ENCODE results near the gene HACD1. TPM values are rescaled to one million over a fixed set of nuclear protein-coding genes. Genes with fewer than 3 reads are reported as not detected.
"Not testable (repeated sequence)": the region's sequence is repeated elsewhere in the genome, so short reads cannot be mapped to it uniquely, and the experiment has no call there.

HACD1 gene
- total RNA-seq, 1 donor from 2014 or later, result 3.0 TPM

DNA sequence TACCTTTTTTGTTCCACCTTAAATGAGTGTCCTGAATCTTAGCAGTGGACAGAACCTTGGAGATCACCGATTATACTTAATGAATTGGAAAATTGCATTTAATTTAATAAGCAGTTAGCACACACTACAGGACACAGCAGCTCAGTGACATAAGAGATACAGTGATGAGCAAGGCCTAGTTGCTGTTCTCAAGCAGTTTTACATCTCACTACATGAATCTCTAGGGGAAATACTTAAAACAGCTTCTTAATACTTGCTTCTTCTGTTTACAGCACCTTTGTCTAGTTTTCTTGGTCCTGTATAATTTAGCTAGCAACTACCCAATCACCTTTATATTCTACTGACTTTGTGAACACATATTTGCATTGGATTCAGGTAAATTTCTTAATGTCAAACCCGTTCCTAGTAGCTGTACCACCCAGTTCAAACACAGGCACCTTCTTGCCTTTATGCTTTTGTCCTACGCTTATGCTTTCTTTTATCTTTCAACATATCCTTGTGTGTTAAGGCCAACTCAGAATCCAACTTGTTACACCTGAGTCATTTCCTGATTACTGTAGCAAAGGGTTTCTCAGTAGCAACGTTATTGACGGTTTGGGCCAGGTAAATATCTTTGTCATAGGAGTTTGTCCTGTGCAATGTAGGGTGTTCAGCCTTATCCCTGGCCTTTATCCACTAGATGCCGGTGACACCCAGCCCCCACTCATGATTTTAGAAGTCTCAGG is 28.6 kb upstream of the HACD1 start:
- intact Hi-C loops (cut with DNase I), result no loop called here
- DNase-seq (ENCODE audit: low spot score) (no peak), ATAC-seq (no peak)

DNA sequence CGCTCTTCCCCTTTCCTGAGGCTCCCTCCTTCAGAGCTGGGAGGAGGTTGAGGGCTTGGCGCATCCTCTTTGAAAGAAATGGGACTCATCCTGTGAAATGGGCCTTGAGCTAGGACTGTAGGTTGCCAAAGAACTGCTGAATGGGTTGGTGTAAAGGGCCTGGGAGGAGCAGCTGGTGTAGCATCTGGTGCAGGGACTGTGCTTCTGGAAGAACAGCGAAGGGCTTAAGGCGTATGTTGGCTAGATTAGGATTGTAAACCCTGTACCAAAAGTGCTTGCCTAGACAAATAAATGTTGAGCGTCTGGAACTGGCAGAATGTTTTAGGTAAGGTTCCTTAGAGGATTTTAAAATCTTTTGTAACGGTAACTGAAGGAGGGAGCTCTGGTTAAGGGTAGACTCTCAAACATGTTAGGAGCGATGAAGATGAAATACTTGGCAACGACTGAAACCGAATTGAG is 27.3 kb upstream of the HACD1 start:
- intact Hi-C loops (cut with DNase I), result no loop called here
- ATAC-seq (no peak), DNase-seq (ENCODE audit: low spot score) (no peak)

DNA sequence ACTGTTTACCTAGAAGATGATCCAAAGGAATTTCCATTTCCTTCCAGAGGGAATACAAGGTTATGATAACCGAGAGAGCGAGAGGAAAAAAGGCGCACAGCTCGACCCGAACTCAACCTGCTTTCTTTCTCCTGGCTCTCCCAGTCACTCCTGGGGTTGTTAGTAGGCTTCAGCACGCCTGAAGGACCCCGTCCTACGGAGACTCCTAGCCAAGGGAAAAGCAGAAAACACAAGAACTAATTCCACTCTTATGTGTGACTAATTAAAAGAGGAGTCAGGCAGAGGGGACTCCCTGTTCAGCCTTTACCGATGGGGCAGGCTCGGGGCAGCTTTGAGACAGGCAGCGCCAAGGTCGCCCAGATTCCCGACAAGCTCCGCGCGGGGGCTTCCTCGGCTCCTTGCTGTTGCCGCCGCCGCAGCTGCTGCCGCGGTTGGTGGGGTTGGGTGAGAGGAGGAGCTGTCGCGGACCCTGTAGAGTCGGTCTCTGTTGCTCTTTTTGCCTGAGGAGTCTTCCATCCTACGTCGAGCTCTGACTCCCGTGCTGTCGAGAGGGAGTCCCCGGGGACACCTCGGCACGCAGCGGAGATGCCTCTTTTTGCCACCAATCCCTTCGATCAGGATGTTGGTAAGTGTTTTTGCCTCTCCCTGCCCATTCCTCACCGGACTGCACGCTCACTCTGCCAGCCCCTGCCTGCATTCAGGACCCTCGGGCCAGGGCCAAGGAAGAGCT is 26.7 kb upstream of the HACD1 start, which contains the start of gene STAM:
Gene STAM (plus strand): TSS at position 397 of the 730 bp plus-strand sequence. CDS start 189 bp downstream, at position 586.
- ATAC-seq, result peak; percentile 98
- intact Hi-C loops (cut with DNase I), result no loop called here
- DNase-seq (ENCODE audit: low spot score), result peak; percentile 92

DNA sequence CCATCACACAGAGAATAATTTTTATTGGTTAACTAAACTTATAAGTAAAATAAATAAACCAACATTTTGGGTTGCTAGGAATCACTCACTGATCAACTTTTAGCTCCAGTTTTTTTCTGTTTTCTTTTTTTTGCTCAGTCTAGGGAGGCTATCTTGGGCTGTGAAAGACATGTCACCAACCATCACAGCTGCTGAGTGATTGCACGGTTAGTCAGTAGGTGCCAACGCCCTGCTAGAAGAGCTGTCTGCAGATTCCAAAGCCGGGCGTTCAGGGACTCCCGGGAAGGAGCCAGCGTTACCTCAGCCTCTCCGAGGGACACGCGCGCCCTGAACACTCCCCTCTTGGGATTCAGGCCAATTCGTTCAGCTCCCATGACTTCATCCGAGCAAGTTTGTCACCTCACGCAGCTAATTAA is 26.2 kb upstream of the HACD1 start:
- intact Hi-C loops (cut with DNase I), result no loop called here
- peak; percentile 68 for DNase-seq (ENCODE audit: low spot score)
- peak; percentile 87 for ATAC-seq

DNA sequence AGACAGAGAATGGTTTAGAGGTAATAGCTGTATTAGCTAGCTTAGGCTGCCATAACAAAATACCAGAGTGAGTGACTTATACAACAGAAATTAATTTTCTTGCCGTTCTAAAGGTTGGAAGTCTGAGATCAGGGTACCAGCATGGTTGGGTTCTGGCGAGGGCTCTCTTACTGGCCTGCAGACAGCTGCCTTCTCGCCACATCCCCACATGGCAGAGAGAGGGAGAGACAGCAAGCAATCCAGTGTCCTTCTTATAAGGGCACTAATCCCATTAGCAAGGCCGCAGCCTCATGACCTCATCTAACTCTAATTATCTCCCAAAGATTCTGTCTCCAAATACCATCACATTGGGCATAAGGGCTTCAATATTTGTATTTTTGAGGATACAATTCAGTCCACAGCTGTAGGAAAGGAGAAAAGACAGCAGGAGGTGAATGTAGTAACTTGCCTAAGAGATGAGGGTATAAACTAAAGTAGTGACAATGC is 23.2 kb upstream of the HACD1 start:
- intact Hi-C loops (cut with DNase I), result no loop called here
- DNase-seq (ENCODE audit: low spot score) (no peak), ATAC-seq (no peak)

DNA sequence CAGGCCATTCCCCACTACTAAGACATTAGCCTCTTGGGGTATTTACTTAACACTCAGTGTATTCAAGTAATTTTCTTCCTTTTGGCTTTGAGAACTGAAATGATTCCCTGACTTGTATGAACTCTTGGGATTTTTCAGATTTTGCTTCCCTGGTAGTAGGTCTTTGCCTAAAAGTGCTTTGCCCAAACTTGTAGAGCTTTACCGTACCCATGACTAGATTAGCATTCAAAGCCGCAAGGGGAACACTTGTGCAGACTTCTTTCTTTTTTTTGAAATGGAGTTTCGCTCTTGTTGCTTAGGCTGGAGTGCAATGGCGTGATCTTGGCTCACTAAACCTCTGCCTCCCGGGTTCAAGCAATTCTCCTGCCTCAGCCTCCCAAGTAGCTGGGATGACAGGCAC is 20.7 kb upstream of the HACD1 start:
- DNase-seq (ENCODE audit: low spot score) (no peak), ATAC-seq (no peak)

DNA sequence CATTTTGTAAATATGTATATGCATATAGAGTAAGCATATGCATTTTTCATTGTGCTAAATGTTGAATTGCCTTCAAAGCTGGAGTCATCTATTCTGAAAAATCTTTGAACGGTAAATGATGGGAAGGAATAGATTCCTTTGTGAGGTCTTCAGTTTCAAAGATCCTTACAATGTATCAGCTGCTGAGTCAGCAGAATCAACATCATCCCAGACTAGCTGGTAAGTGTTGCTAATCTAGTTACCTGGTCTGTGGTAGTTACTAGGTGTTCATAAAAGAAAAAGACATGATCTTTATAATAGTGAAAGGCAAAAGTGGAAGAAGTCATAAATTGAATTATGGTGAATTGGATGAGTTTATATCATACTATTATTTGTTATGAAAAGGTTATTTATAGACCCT is 16.2 kb upstream of the HACD1 start:
- intact Hi-C loops (cut with DNase I), result no loop called here
- DNase-seq (ENCODE audit: low spot score) (no peak), ATAC-seq (no peak)

More for the DNA sequence above, 20.7 kb upstream of the HACD1 start:
- intact Hi-C loops (cut with DNase I), result no loop called here

DNA sequence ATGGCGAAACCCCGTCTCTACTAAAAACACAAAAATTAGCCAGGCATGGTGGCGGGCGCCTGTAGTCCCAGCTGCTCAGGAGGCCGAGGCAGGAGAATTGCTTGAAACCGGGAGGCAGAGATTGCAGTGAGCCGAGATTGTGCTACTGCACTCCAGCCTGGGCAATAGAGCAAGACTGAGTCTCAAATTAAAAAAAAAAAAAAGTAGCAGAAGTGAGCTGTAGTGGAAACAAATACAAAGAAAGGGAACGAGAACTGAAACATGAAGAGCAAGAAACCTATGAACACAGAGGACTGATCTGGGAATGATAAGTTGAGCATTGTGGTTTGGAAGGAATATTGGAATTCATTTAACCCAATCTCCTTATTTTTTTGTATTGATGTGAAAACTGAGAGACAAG is 15.4 kb upstream of the HACD1 start:
- ATAC-seq; intact Hi-C loops (cut with DNase I); DNase-seq (ENCODE audit: low spot score): not testable (repeated sequence)

DNA sequence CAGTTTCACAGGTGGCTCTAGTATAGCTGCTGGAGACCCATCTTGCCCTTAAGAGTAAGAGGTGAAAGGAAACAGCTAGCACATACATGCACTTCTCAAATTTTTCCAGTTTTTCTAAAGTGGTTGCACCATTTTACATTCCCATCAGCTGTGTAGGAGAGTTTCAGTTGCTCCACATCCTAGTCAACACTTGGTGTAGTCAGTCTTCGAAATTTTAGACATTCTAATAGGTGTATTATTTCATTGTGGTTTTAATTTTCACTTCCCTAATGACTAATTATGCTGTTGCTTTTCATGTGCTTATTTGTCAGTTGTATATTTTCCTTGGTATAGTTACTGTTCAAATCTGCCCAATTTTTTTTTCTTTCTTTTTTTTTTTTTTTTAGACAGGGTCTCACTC is 9.5 kb upstream of the HACD1 start:
- intact Hi-C loops (cut with DNase I), result no loop called here
- DNase-seq (ENCODE audit: low spot score), result no peak
- ATAC-seq, result no peak

DNA sequence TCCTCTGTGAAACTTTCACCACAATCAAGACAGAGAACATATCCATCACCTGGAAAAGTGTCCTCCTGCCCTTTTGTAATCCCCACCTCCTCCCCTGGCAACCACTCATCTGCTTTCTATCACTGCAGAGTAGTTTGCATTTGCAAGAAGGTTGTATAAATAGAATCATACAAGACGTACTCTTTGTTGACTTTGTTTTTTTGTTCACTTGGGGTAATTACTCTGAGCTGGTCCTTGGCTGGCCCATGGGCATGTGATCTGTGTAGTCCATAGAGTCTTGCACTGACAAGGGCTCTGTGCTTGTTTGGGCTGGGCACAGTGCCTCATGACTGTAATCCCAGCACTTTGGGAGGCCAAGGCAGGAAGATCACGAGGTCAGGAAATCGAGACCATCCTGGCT is 7.8 kb upstream of the HACD1 start:
- ATAC-seq (no peak), DNase-seq (ENCODE audit: low spot score) (no peak)
- intact Hi-C loops (cut with DNase I), result no loop called here

DNA sequence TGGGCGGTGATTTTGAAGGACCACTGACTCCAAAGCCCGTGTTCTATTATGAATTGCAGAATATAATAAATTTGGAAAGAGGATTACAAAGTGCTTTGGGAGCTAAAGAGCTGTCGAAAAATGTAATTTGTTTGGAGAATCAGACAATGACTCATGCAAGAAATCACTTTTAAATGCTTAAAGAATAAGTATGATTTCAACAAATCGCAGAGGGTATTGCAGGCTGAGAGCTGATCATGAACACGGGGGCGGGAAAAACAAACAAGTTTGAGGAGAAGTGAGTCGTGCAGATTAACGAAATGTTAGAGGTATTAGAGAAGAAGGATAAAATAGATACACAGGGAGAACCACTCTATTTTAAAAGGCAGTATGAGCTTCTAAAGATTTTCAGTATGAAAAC is 4.9 kb upstream of the HACD1 start:
- ATAC-seq (no peak), DNase-seq (ENCODE audit: low spot score) (no peak)
- intact Hi-C loops (cut with DNase I), result no loop called here

DNA sequence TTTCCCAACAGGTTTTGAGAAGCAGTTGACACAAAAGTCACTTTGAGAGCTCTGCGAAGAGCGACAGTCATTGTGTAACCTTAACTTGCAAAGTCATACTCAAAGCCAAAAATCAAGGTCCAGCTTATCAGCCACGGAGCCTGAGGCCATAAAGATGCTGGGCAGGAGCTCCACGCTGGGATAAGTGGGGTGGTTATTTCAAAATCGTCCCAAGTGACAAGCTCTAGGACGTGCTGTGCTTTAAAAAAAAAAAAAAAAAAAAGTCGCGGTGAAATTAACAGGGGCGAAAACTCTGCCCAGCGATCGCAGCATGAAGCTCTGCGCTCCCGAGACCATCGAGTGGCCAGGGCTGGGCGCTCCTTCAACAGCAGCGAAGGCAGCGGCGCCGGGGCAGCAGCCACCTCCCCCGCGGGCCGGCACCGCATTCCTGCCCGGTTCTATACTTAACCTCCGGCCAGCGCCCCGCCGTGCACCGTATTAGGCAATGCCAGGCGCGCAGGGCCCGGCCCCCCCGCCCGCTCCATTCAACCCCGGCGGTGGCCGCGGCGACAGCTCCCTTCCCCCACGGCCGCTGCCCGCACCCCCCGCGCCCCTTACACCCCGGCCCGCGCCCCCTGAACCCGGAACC is 657 bp downstream of the HACD1 start:
- ATAC-seq (peak; percentile 79), DNase-seq (ENCODE audit: low spot score) (peak; percentile 63)
- intact Hi-C loops (cut with DNase I), result no loop called here

DNA sequence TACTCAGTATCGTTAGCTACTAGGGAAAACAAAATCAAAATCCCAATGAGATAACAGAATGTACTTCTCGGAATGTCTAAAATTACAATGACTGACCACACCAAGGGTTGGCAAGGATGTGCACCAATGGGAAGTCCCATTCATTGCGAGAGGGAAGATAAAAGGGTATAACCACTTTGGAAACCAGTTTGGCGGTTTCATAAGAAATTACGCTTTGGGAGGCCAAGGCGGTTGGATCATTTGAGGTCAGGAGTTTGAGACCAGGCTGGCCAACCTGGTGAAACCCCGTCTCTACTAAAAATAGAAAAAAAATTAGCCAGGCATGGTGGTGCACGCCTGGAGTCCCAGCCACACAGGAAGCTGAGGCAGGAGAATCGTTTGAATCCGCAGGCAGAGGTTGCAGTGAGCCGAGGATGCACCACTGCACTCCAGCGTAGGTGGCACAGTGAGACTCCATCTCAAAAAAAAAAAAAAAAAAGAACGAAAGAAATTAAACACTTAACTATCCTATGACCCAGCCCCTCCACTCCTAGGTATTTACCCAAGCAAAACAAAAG is 7.6 kb downstream of the HACD1 start:
- intact Hi-C loops (cut with DNase I), result loop anchor here (5.0 kb wide), 1 partner anchor 133 kb away; no protein-coding TSS in a partner anchor
- DNase-seq (ENCODE audit: low spot score), result no peak
- ATAC-seq, result no peak

DNA sequence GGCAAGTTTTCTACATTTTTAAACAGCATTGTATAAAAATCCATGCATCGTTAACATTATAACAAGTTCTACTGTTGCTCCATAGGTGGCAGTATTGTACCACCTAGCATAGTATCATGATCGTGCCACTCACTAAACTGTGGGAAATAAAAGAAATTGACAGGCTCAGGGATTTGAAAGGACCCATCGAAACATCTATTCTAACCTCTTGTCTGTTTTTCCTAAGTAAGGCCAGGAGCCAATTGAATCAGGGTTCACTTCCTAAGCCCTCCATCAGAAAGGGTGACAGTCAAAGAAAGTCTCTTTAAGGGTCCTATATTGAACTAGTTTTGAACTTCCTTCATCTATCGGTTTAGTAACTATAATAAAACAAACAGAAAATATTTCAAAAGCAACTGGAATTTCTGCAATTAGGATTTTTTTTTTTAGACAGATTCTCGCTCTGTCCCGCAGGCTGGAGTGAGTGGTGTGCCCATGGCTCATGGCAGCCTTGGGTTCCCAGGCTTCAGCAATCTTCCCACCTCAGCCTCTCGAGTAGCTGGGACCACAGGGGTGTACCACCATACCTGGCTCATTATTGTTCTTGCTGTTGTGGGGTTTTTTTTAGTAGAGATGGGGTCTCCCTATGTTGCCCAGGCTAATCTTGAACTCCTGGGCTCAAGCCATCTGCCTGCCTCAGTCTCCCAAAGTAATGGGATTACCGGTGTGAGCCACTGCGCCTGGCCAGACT is 9.4 kb downstream of the HACD1 start:
- intact Hi-C loops (cut with DNase I), result loop anchor here (5.0 kb wide), 1 partner anchor 135 kb away; no protein-coding TSS in a partner anchor
- DNase-seq (ENCODE audit: low spot score) (no peak), ATAC-seq (peak; percentile 84)

DNA sequence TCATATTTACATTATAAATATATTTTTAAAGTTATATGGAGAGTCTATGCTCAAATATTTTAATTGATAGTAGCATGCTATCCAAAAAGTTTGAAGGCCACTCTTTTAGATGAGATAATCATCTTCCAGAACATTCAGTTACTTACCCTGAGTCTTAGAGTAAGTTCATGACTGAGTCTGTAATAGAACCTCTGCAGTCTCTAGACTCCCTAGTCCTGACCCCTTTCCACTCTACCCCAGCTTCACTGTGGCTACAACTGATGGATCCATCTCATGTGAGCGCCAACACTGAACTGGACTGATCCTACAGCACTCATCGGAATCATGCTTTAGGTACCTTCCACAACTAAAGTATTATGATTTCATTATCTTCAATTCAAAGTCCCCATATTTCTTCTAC is 10.1 kb downstream of the HACD1 start:
- no peak for DNase-seq (ENCODE audit: low spot score)
- ATAC-seq, result no peak
- intact Hi-C loops (cut with DNase I), result loop anchor here (5.0 kb wide), 1 partner anchor 135 kb away; no protein-coding TSS in a partner anchor

DNA sequence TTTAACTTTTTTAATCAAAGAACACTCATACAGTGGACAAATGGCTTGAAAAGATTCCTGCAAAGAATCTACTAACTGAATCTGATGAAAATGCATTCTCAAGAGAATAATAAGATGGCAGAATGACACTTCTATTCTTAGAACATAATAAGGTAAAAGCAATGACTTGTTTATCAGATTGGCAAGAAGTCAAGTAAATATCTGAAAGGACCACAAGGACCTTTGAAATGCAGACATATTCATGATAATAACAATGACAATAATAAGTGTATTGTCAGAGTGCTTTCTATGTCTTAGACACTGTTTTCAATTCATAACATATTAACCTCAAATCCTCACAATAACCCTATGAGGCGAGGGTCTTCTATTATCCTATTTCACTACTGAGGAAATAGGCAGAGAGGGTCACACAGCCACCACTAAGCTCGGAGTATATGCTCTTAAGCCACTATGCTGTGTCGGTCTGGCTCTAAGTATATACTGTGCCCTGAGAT is 10.6 kb downstream of the HACD1 start:
- intact Hi-C loops (cut with DNase I), result loop anchor here (5.0 kb wide), 1 partner anchor 136 kb away; no protein-coding TSS in a partner anchor

DNA sequence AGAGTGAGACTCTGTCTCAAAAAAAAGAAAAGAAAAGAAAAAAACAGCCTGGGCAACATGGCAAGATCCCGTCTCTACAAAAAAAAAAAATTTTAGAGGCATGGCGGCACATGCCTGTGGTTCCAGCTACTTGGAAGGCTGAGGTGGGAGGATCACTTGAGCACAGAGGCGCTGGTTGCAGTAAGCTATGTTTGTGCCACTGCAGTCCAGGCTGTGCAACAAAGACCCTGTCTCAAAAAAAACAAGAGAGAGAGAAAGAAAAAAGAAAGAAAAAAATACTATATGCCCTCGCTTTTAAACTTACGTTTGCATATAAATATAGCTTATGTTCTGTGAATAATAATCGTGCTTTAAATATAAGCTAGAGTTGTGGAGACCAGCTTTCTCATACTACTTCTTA is 11.2 kb downstream of the HACD1 start:
- ATAC-seq (no peak), DNase-seq (ENCODE audit: low spot score) (no peak)
- intact Hi-C loops (cut with DNase I), result loop anchor here (5.0 kb wide), 1 partner anchor 136 kb away; no protein-coding TSS in a partner anchor

More for the DNA sequence above, 10.6 kb downstream of the HACD1 start:
- DNase-seq (ENCODE audit: low spot score), result no peak
- no peak for ATAC-seq

DNA sequence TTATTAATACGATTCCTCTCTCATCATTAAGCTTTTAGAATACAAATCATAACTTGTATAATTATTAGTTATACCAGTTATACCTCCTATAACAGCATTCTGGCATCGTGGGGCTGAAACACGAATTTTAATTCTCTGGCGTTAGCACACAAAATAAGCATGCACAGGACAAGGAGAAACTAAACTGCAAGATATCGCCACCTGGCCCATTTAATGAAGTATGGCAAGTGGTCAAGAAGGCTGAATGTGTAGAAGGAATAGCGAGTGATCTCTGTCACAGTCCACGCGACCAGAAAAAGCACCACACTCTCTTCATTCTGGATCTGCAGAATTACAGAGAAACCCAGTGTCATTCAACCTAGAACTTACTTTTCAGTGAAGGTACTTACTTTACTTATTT is 18.1 kb downstream of the HACD1 start:
- DNase-seq (ENCODE audit: low spot score) (no peak), ATAC-seq (no peak)
- intact Hi-C loops (cut with DNase I), result no loop called here

All from sciatic nerve (tissue), 2 donors.